Natural killer cell (primary cell): ENCODE data around the gene FKBP8. TPM values are rescaled to one million over a fixed set of nuclear protein-coding genes. Genes with fewer than 3 reads are reported as not detected.
"Not testable (repeated sequence)": the region's sequence is repeated elsewhere in the genome, so short reads cannot be mapped to it uniquely, and the experiment has no call there.

ENCODE experiments used
- ATAC-seq, 3 donors: fragments of 150-1000 bp in 2 of 3; fragments of 200-7000 bp in 1 of 3; cut with Tn5 transposase; 1 replicate in 1 of 3; 2 replicates in 2 of 3; pipeline ENCODE4 v1.10.0; 2021; ENCODE audit warnings: mild to moderate bottlenecking in 2 of 3, moderate library complexity in 2 of 3
- DNase-seq, 2 donors: peaks; one replicate each; pipeline versions ENCODE4 v3.0.0 to v3.0.0-alpha.2; 2013 to 2021; ENCODE audit warnings: mixed read lengths in 1 of 2
- H3K27ac ChIP-seq: one replicate; pipeline ENCODE4 v1.5.1; 2013; ENCODE audit warnings: mild to moderate bottlenecking, low read length
- H3K27me3 ChIP-seq: one replicate; pipeline ENCODE4 v1.6.1; 2013; ENCODE audit warnings: low read length; ENCODE audit not compliant: control insufficient read depth, insufficient read depth
- H3K36me3 ChIP-seq: one replicate; pipeline ENCODE4 v1.6.1; 2013; ENCODE audit warnings: low read length; ENCODE audit not compliant: control insufficient read depth, insufficient read depth
- H3K4me1 ChIP-seq: one replicate; pipeline ENCODE4 v1.6.1; 2013; ENCODE audit warnings: low read length; ENCODE audit not compliant: control insufficient read depth, insufficient read depth
- H3K4me3 ChIP-seq: one replicate; pipeline ENCODE4 v1.5.1; 2013; ENCODE audit warnings: low read length
- H3K9me3 ChIP-seq: one replicate; pipeline ENCODE4 v1.6.1; 2013; ENCODE audit warnings: low read length; ENCODE audit not compliant: control insufficient read depth, insufficient read depth
- H3K27ac Mint-ChIP-seq, 2 donors: one replicate each; pipeline ENCODE4 v1.8.0; 2022; ENCODE audit warnings: mild to moderate bottlenecking in 2 of 2, mixed read lengths in 2 of 2, moderate library complexity in 1 of 2
- H3K27me3 Mint-ChIP-seq, 2 donors: one replicate each; pipeline ENCODE4 v1.8.0; 2022; ENCODE audit warnings: low read depth in 2 of 2, mixed read lengths in 2 of 2
- H3K36me3 Mint-ChIP-seq: one replicate; pipeline ENCODE4 v1.8.0; 2022; ENCODE audit warnings: mixed read lengths
- H3K4me1 Mint-ChIP-seq, 2 donors: one replicate each; pipeline ENCODE4 v1.8.0; 2022; ENCODE audit warnings: mixed read lengths in 2 of 2
- H3K4me3 Mint-ChIP-seq: one replicate; pipeline ENCODE4 v1.8.0; 2022; ENCODE audit warnings: mild to moderate bottlenecking, moderate library complexity, mixed read lengths
- H3K9me3 Mint-ChIP-seq, 2 donors: one replicate each; pipeline ENCODE4 v1.8.0; 2022; ENCODE audit warnings: mixed read lengths in 2 of 2
- CTCF ChIP-seq: fragments of 200-600 bp; IDR thresholded peaks from one replicate; pipeline ENCODE4 v1.8.0; 2022; ENCODE audit warnings: antibody characterized with exemption
- WGBS: methylation state at CpG from one replicate; pipeline ENCODE4 v1.1.7; 2013; ENCODE audit warnings: missing lambda C conversion rate; ENCODE audit not compliant: insufficient coverage; 5-methylcytosine and 5-hydroxymethylcytosine counted together
- intact Hi-C: fragments of 100-400 bp; cut with micrococcal nuclease; formaldehyde crosslinking; loops from one replicate; pipeline ENCODE4 v1.14.2; 2022
- total RNA-seq, 4 donors: library from RNA; stranded (reverse); fragments of 120-200 nt in 1 of 4; gene quantifications; one replicate each; pipeline versions ENCODE4 v1.2.3 to v1.2.4, GENCODE V29; 2013 to 2022

The FKBP8 gene
- total RNA-seq, 3 donors from 2014 or later (not counting 1 experiment from before 2014, with no cell fraction given), result 149 to 179 (median 162) TPM

DNA sequence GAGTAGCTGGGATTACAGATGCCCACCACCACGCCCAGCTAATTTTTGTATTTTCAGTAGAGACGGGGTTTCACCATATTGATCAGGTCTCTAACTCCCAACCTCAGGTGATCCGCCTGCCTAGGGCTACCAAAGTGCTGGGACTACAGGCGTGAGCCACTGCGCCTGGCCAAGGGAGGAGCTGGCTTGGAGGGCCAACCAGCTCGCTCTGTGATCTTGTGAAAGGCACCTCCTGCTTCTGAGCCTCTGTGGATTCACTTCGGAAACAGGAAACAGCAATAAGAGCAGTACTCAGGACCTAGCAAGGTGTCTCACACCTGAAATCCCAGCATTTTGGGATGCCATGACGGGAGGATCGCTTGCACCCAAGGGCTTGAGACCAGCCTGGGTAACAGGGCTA lies 19.5 kb downstream of the FKBP8 start:
- no peak for DNase-seq
- 93% methylated on average over 9 of the region's 9 CpGs for WGBS
- no peak overlapping the region for H3K4me3 Mint-ChIP-seq

GRCh38 chr19:18522862-18523440 lies 20.4 kb downstream of the FKBP8 start:
- peak overlapping the region; percentile 92 to 98 for H3K27ac Mint-ChIP-seq
- peak overlapping the region; percentile 91 for H3K4me3 Mint-ChIP-seq
- not testable (repeated sequence) for H3K36me3 Mint-ChIP-seq, H3K9me3 Mint-ChIP-seq, H3K27me3 Mint-ChIP-seq, H3K27me3 ChIP-seq, H3K36me3 ChIP-seq, H3K4me3 ChIP-seq, ATAC-seq, H3K9me3 ChIP-seq, DNase-seq
- intact Hi-C loops, result loop anchor here (1.0 to 5.0 kb wide), 7 partner anchors 27 to 309 kb away; partner anchors contain the start of genes KLHL26, KXD1, REX1BD and UBA52
- WGBS, result 82% methylated on average over 19 of the region's 19 CpGs
- Histone ChIP-seq H3K27ac (peak overlapping the region; percentile 96), H3K4me1 (peaks cover 35% of the 10 kb centered on the region)
- H3K4me1 Mint-ChIP-seq, result peaks cover 21 to 22% of the 10 kb centered on the region in 2 donors

More for the DNA sequence above, 19.5 kb downstream of the FKBP8 start:
- Histone ChIP-seq H3K4me3 (no peak overlapping the region), H3K36me3 (no peaks in the 10 kb centered on the region), H3K27me3 (no peaks in the 10 kb centered on the region), H3K27ac (no peak overlapping the region), H3K4me1 (peaks cover 30% of the 10 kb centered on the region), H3K9me3 (no peaks in the 10 kb centered on the region)
- TF ChIP-seq CTCF, result no peak
- peak overlapping the region in 1 of 2 donors; percentile 98 for H3K27ac Mint-ChIP-seq
- peaks cover 21 to 22% of the 10 kb centered on the region in 2 donors for H3K4me1 Mint-ChIP-seq
- no peaks in the 10 kb centered on the region for H3K9me3 Mint-ChIP-seq
- no peaks in the 10 kb centered on the region for H3K27me3 Mint-ChIP-seq
- no peak for ATAC-seq
- no peaks in the 10 kb centered on the region for H3K36me3 Mint-ChIP-seq
- intact Hi-C loops, result loop anchor here (2.0 to 5.0 kb wide), 3 partner anchors 65 to 308 kb away; partner anchors contain the start of genes KLHL26, REX1BD and UPF1

DNA sequence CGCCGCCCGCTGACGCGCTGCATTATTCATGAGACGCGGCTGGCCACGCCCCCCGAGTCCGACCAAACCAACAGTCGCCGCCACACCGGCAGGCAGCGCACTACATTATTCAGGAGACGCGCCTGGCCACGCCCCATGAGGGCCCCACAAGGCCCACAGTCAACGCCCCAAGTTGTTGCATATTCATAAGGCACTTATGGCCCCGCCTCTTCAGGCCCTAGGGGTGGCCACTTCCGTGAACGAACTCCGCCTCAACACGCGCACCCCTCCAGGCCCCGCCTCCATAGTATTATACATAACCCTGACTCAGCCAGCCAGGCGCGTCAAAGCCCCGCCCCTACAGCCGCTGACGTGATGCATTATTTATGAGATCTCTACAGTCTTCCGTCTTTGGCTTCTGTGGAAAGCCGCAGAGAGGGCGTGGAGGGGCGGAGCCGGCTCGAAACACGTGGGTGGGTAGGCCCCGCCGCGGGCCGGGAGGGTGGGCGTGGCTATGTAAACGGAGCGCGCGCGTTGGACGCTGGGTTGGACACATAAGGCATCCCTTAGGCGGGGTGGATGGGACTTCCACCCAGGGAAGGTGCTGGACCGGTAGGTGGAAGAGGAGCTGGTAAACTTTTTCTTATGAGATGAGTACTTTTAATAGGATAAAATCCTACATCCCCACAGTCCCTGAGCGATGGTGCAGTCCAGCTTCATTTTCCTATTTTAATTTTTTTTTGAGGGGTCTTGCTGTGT lies 21.1 kb downstream of the FKBP8 start:
- H3K4me3 ChIP-seq, result no peak overlapping the region
- DNase-seq (peak; percentile 100), ATAC-seq (peak; percentile 85 to 96 (median 85))
- Mint-ChIP-seq H3K36me3 (no peaks in the 10 kb centered on the region), H3K9me3 (no peaks in the 10 kb centered on the region), H3K4me1 (peaks cover 21 to 22% of the 10 kb centered on the region in 2 donors), H3K27me3 (no peaks in the 10 kb centered on the region), H3K27ac (peak overlapping the region; percentile 92 to 98), H3K4me3 (peak overlapping the region; percentile 91)
- no peaks in the 10 kb centered on the region for H3K27me3 ChIP-seq
- H3K9me3 ChIP-seq, result no peaks in the 10 kb centered on the region
- TF ChIP-seq CTCF, result no peak
- intact Hi-C loops, result loop anchor here (1.0 to 5.0 kb wide), 7 partner anchors 26 to 310 kb away; partner anchors contain the start of genes KLHL26, KXD1, REX1BD and UBA52
- WGBS, result 2% methylated on average over 50 of the region's 51 CpGs
- no peaks in the 10 kb centered on the region for H3K36me3 ChIP-seq
- peak overlapping the region; percentile 98 for H3K27ac ChIP-seq
- H3K4me1 ChIP-seq, result peaks cover 36% of the 10 kb centered on the region

- Mint-ChIP-seq H3K9me3 (no peaks in the 10 kb centered on the region), H3K4me3 (peak within 1 kb of the TSS; percentile 91), H3K27ac (peak within 1 kb of the TSS; percentile 92 to 98), H3K4me1 (peaks cover 24 to 25% of the 10 kb centered on the region in 2 donors), H3K27me3 (no peaks in the 10 kb centered on the region), H3K36me3 (no peaks in the 10 kb centered on the region)
- intact Hi-C loops, result loop anchor here (1.0 to 5.0 kb wide), 7 partner anchors 25 to 311 kb away; partner anchors contain the start of genes KLHL26, KXD1, REX1BD and UBA52
- Histone ChIP-seq H3K27ac (peak within 1 kb of the TSS; percentile 98), H3K36me3 (no peaks in the 10 kb centered on the region), H3K27me3 (no peaks in the 10 kb centered on the region), H3K4me1 (peaks cover 38% of the 10 kb centered on the region), H3K9me3 (no peaks in the 10 kb centered on the region), H3K4me3 (peak within 1 kb of the TSS; percentile 96)
- TF ChIP-seq CTCF, result peak; percentile 9
- whole genome bisulfite sequencing, result under 1% methylated on average over 52 of the region's 52 CpGs
- ATAC-seq (peak in 2 of 3 donors; percentile 0 to 1), DNase-seq (no peak)
Observed at GRCh38 chr19:18521692-18522123, 21.7 kb downstream of the FKBP8 start, which contains the start of gene ELL. Gene ELL, minus strand, starts transcription at chr19:18522070. Its CDS starts 15 bp downstream, at chr19:18522055.
